Neural cell (in vitro differentiated cells): ENCODE data around the gene FCRL5. TPM values are rescaled to one million over a fixed set of nuclear protein-coding genes. Genes with fewer than 3 reads are reported as not detected.

Experiments used
- H2AFZ ChIP-seq: fragments of 200-600, 300-800 bp; sonication (generic), shearing (Covaris generic); 2 replicates; pipeline ENCODE4 v1.6.0; 2014; ENCODE audit warnings: low read depth, mild to moderate bottlenecking, antibody characterized with exemption, low read length, moderate library complexity
- H3F3A ChIP-seq: fragments of 200-600 bp; shearing (Covaris generic); 2 replicates; pipeline ENCODE4 v1.6.1; 2016; ENCODE audit warnings: mild to moderate bottlenecking, moderate library complexity, mixed read lengths, antibody characterized with exemption, low read length; ENCODE audit not compliant: insufficient read depth, poor library complexity, severe bottlenecking
- H3K27ac ChIP-seq: fragments of 200-600, 300-800 bp; sonication (generic), shearing (Covaris generic); 2 replicates; pipeline ENCODE4 v1.5.1; 2014; ENCODE audit warnings: mild to moderate bottlenecking, low read length, moderate library complexity
- H3K27me3 ChIP-seq: fragments of 300-800, 200-600 bp; sonication (generic), shearing (Covaris generic); 2 replicates; pipeline ENCODE4 v1.6.0; 2014; ENCODE audit warnings: mild to moderate bottlenecking, low read depth, low read length, moderate library complexity; ENCODE audit not compliant: insufficient read depth
- H3K36me3 ChIP-seq: fragments of 300-800, 200-600 bp; sonication (generic), shearing (Covaris generic); 2 replicates; pipeline ENCODE4 v1.5.1; 2014; ENCODE audit warnings: mild to moderate bottlenecking, antibody characterized with exemption, low read length, moderate library complexity; ENCODE audit not compliant: insufficient read depth
- H3K4me2 ChIP-seq: fragments of 300-800, 200-600 bp; sonication (generic), shearing (Covaris generic); 2 replicates; pipeline ENCODE4 v1.6.0; 2014; ENCODE audit warnings: mild to moderate bottlenecking, low read length
- H3K4me3 ChIP-seq: fragments of 300-800, 200-600 bp; sonication (generic), shearing (Covaris generic); 2 replicates; pipeline ENCODE4 v1.5.1; 2014; ENCODE audit warnings: mild to moderate bottlenecking, low read length, moderate library complexity
- H3K79me2 ChIP-seq: fragments of 200-600 bp; shearing (Covaris generic); replicated peaks from 2 replicates; pipeline ENCODE4 v1.6.0; 2014; ENCODE audit warnings: mild to moderate bottlenecking, low read length, moderate library complexity; ENCODE audit not compliant: insufficient read depth
- H3K9ac ChIP-seq: fragments of 300-800, 200-600 bp; sonication (generic), shearing (Covaris generic); 2 replicates; pipeline ENCODE4 v1.6.1; 2016; ENCODE audit warnings: mild to moderate bottlenecking, low read length, mixed read lengths
- H3K9me2 ChIP-seq: fragments of 200-600 bp; shearing (Covaris generic); 2 replicates; pipeline ENCODE4 v1.6.1; 2016; ENCODE audit warnings: mild to moderate bottlenecking, low read length, mixed read lengths; ENCODE audit not compliant: insufficient read depth
- H3K9me3 ChIP-seq: fragments of 200-600, 300-800 bp; sonication (generic), shearing (Covaris generic); 2 replicates; pipeline ENCODE4 v1.6.1; 2016; ENCODE audit warnings: mild to moderate bottlenecking, mixed run types, low read length, moderate library complexity, mixed read lengths
- H4K20me1 ChIP-seq: fragments of 200-600 bp; shearing (Covaris generic); 2 replicates; pipeline ENCODE4 v1.6.1; 2016; ENCODE audit warnings: mild to moderate bottlenecking, mixed run types; ENCODE audit not compliant: insufficient read depth
- CTCF ChIP-seq: fragments of 450-650 bp; IDR thresholded peaks from 2 replicates; pipeline ENCODE4 v1.5.1; 2014; ENCODE audit warnings: antibody characterized with exemption, mild to moderate bottlenecking, moderate library complexity; ENCODE audit not compliant: poor library complexity, severe bottlenecking
- EP300 ChIP-seq: fragments of 450-650 bp; conservative IDR thresholded peaks from 2 replicates; pipeline ENCODE4 v1.6.1; 2014; ENCODE audit warnings: antibody characterized with exemption, mild to moderate bottlenecking, moderate library complexity; ENCODE audit not compliant: poor library complexity, severe bottlenecking
- EZH2 ChIP-seq: fragments of 200-600, 300-800 bp; shearing (Covaris generic), sonication (generic); IDR thresholded peaks from 2 replicates; pipeline ENCODE4 v1.6.1; 2014; ENCODE audit warnings: antibody characterized with exemption, low read length, borderline replicate concordance, mild to moderate bottlenecking; ENCODE audit not compliant: insufficient read depth, poor library complexity, severe bottlenecking
- MXI1 ChIP-seq: fragments of 450-650 bp; conservative IDR thresholded peaks from 2 replicates; pipeline ENCODE4 v1.6.1; 2014; ENCODE audit warnings: antibody characterized with exemption, mild to moderate bottlenecking; ENCODE audit not compliant: poor library complexity, severe bottlenecking
- POLR2AphosphoS5 ChIP-seq: IDR thresholded peaks from 2 replicates; pipeline ENCODE4 v1.6.1; 2012
- RAD21 ChIP-seq: fragments of 450-650 bp; conservative IDR thresholded peaks from 2 replicates; pipeline ENCODE4 v1.6.1; 2014; ENCODE audit warnings: antibody characterized with exemption, mild to moderate bottlenecking, moderate library complexity
- REST ChIP-seq: IDR thresholded peaks from 2 replicates; pipeline ENCODE4 v1.6.1; 2012; ENCODE audit warnings: borderline replicate concordance
- SMC3 ChIP-seq: fragments of 450-650 bp; conservative IDR thresholded peaks from 2 replicates; pipeline ENCODE4 v1.6.1; 2014; ENCODE audit warnings: antibody characterized with exemption, mild to moderate bottlenecking, moderate library complexity; ENCODE audit not compliant: poor library complexity
- TAF1 ChIP-seq: IDR thresholded peaks from 2 replicates; pipeline ENCODE4 v1.6.1; 2012; ENCODE audit warnings: low read depth
- polyA plus RNA-seq: library from polyadenylated mRNA; depleted of rRNA; stranded (reverse); fragments of >200 nt; gene quantifications from 2 replicates; pipeline ENCODE4 v1.2.3, GENCODE V29; 2014

FCRL5 gene
- polyA plus RNA-seq, 1 donor from 2014 or later: not detected

GRCh38 chr1:157488156-157488555, 64.2 kb downstream of the FCRL5 start:
- Histone ChIP-seq H2AFZ (no peak overlapping the region), H3K9me3 (no peaks in the 10 kb centered on the region), H3K79me2 (no peaks in the 10 kb centered on the region), H3K4me3 (no peak overlapping the region), H3K9me2 (no peaks in the 10 kb centered on the region), H4K20me1 (no peaks in the 10 kb centered on the region), H3K36me3 (no peaks in the 10 kb centered on the region), H3F3A (no peaks in the 10 kb centered on the region), H3K9ac (no peak overlapping the region), H3K4me2 (no peak overlapping the region), H3K27ac (no peak overlapping the region), H3K27me3 (no peaks in the 10 kb centered on the region)
- TF ChIP-seq EZH2: no peak
- TF ChIP-seq POLR2AphosphoS5: no peak
- TF ChIP-seq MXI1: no peak
- TF ChIP-seq RAD21: no peak
- no peak for TF ChIP-seq REST
- no peak for TF ChIP-seq EP300
- TF ChIP-seq CTCF: no peak
- TF ChIP-seq SMC3: no peak
- TF ChIP-seq TAF1: no peak

GRCh38 chr1:157487504-157487903, 64.8 kb downstream of the FCRL5 start:
- Histone ChIP-seq H3K9ac (no peak overlapping the region), H3K27ac (no peak overlapping the region), H2AFZ (no peak overlapping the region), H3K9me2 (no peaks in the 10 kb centered on the region), H3K4me2 (no peak overlapping the region), H3K79me2 (no peaks in the 10 kb centered on the region), H3K36me3 (no peaks in the 10 kb centered on the region), H3F3A (no peaks in the 10 kb centered on the region), H3K9me3 (no peaks in the 10 kb centered on the region), H3K27me3 (no peaks in the 10 kb centered on the region), H4K20me1 (no peaks in the 10 kb centered on the region), H3K4me3 (no peak overlapping the region)
- TF ChIP-seq POLR2AphosphoS5 (no peak), RAD21 (no peak), SMC3 (no peak), EZH2 (no peak), REST (no peak), CTCF (no peak), MXI1 (no peak), TAF1 (no peak), EP300 (no peak)
